SK-N-DZ (cell line): ENCODE results near the gene CREB5.

ENCODE experiments used
- DNase-seq: peaks from one replicate; pipeline ENCODE4 v3.0.0-alpha.2; 2015; ENCODE audit warnings: low spot score

The CREB5 gene

DNA sequence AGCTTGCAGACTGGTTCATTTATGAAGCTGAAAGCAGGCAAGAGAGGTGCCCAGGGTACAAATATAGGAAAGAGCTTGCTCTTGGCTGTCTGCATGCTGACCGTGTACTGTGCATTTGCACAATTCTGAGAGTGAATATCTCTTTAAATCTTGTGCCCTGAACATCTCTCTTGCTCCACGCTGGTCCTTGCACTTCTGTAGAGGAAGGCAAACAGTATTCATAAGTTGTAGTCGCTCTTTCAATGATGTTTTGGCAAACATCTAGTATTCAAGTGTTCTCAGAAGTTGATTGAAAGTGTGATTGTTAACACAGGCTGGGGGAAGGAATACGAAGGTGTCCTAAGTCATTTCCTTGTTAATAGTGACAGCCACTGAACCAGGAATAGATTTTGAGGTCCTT lies 332.6 kb downstream of the CREB5 start:
- no peak for DNase-seq

DNA sequence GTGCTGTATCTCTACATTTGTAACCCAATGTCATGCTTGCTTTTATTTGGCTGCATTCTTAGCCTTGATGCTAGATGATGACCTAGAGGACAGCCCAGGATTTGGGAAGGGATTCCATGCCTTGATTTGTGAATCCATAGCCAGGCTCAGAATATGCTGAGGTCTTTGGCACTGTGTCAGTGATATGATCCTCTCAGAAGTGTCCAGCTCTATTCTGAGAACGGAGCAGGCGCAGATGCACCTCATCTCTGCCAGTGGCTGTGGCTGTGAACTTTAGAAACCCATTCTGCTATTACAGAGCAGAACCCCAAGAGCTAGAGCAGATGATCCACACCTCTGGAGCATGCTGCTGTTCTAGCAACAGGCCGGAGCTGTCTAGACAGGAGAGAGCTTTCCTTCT lies 333.0 kb downstream of the CREB5 start:
- no peak for DNase-seq

GRCh38 chr7:28747404-28747803 lies 335.1 kb downstream of the CREB5 start:
- DNase-seq, result no peak

GRCh38 chr7:28747854-28748253 lies 335.5 kb downstream of the CREB5 start:
- peak; percentile 15 for DNase-seq

DNA sequence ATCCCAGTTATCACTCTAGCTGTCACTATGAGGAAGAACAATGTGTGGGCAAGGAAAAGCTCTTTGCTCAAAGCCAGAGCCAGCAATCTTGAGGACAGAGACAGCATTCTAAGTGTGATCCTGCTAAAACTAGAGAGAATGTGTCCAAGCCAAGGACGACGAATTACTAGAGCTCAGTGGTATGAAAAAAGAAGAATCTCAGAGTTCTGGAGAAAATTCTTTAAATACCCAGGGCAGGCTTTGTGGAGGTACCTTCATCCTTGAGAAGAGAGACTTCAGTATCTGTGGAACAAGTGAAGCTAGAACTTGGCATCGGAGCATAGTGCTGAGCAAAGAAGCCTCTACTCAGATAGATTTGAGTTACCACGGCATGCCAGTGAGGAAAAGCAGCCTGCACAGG lies 336.0 kb downstream of the CREB5 start:
- DNase-seq, result no peak

GRCh38 chr7:28748933-28749584 lies 336.7 kb downstream of the CREB5 start:
- DNase-seq, result no peak

DNA sequence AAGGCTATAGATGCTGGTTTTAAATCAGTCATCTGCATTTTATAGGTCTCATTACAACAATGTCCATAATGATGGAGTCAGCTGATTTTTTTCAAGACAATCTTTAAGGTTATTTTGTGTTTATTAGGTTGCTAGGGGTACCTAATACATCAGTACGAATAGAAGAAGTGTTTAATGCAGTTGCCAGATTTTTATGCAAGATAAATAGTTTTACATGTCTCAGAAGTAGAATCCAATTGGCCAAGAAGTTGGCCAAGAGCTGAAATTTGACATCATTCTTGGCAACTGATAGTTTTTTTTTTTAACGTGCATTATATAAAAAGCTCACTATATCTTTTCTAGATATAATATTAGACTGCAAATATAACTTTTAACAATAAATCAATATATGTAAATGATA lies 337.3 kb downstream of the CREB5 start:
- no peak for DNase-seq

DNA sequence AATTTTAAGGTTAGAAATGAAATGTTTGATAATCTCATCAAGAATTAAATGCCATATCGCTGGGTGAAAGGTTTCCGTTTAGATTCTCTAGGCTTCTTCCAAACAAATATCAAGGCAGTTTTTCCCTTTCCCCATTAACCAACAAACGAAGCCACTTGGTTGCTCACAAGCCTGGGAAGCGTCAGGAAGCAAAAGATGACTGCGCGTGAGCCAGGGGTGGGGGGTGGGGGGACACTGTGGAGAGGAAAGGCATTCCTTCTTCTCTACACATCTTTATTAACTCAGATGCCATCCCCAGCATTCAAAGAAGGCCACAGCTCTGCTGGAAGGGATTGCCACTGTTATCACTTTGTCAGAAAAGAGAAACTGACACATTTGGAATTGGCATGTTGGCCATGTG lies 338.7 kb downstream of the CREB5 start:
- DNase-seq, result no peak

DNA sequence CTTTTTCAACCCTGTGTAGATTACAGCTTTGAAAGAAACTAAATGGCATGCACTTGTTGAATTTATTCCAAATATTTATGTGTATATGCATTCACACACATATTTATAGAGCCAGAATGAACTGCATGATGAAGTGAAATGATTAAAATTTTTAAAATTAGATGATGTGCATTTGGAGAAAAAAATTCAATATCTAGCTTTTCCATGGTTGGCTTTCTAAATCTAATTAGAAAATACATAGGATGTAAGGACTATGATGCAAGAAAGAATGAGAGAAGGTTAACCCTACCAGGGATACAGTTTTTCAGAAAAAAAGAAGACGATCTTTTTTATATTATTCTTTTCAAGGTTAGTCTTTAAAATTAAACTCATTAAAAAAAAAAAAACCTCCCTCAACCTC lies 341.3 kb downstream of the CREB5 start:
- no peak for DNase-seq

DNA sequence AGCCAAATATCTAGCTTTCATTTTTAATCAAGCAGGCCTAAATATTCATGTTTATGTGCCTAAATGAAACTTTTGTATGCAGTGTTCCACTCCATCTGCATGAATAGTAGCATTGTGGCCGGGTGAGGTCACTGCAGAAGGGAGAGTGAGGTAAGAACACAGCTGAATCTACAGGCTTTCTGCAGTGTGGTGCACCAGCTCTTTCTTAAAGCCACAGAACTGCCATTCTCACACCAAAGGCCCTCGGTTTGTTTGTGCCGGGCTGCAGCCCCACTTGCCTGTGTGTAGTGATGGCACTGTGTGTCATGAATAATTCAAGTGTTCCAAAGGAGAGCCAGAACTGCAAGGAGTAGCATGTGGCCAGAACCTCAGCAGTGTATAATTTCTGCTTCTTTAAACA lies 341.7 kb downstream of the CREB5 start:
- DNase-seq, result no peak

DNA sequence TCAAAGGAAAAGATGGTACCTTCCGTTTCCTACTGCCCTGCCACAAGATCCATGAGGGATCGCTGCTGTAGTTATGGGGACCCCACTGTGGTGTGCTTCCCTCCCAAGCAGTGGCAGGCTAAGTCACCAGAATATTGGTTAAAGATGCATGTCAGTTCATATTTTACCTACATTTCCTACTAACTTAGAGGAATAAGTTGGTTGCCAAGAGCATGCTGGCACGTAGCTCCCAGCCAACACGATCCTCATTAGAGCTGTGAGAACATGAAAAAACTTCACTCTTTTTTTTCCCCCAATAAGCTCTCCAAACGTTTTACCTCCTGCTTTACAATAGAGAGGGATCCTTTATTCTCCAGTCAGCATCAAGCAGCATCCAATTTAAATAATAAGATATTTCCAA lies 342.1 kb downstream of the CREB5 start:
- DNase-seq, result no peak

DNA sequence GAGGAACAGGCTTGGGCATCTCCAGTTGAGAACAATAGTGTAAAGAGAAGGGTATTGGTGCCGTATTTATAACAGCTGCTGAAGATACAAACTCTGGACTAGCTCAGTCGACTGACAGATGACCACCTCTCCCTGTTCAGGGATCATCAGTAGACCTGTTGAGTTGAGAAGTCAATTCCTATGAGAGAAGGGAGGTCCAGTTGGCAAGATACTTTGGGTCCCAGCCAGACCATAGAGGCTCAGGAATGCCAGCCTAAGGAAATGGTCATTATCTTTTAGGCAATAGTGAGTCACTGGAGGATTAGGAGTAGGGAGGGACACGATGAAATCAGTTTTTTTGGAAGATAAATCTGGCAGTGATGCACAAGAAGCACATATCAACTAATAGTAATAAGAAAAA lies 342.9 kb downstream of the CREB5 start:
- DNase-seq, result no peak

DNA sequence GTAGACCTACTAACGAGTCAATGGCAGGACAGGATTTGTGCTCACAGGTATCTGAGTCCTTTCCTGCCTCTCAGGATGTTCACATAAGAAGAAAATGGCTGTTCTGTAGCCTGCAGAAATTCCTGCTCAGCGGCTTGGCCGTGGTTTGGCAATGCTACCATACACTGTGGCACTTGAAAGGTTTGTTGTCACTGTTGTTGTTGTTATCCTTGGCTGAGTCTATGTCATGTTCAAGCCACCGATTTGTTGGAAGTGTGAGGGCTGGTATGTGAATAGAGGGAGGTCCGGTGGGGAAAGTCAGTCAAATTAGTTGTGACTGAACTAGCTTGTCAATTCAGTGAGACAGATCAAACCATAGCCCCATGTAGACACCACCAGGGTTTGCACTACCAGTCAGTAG lies 345.9 kb downstream of the CREB5 start:
- DNase-seq, result no peak

DNA sequence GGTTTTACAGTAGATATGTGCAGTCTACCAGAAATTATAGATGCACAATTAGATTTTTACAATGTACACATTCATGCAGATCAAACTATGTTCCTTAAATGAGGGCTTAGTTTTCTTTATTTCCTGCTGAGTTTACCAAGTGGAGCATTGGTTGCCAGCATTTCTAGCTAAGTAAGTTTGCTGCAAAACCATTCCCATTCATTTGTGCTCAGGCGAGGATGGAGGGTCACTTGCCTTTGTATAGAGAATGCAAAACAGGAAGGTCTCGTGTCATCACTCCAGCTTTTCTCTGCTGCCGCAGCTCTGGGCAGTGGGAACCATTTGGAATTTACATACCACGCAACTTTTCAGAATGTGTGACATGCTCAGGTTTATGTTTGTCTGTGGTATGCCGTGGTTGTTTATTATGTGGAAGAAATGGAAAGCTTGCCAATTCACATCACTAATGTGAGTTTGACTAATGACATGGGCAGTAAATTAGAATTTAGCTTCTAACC lies 347.2 kb downstream of the CREB5 start:
- DNase-seq, result no peak

GRCh38 chr7:28761505-28761904 lies 349.2 kb downstream of the CREB5 start:
- DNase-seq, result no peak

DNA sequence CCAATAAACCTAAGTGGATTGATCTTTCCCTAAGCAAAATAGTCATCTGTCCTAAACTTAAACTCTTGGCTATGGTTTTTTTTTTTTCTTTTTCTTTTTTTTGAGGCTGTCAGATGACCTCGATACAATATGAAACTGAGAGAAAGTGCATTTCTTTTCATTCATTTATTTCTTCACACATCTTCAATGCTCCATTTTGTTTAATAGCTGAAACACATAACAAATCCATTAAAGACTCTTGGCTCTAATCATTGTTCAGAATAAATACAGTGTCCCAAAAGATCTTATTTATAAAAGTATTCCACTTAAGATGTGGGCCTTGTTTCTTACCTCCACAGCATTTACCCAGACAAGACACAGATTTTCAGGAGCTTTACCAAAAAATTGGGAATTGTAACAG lies 350.3 kb downstream of the CREB5 start:
- DNase-seq, result no peak

DNA sequence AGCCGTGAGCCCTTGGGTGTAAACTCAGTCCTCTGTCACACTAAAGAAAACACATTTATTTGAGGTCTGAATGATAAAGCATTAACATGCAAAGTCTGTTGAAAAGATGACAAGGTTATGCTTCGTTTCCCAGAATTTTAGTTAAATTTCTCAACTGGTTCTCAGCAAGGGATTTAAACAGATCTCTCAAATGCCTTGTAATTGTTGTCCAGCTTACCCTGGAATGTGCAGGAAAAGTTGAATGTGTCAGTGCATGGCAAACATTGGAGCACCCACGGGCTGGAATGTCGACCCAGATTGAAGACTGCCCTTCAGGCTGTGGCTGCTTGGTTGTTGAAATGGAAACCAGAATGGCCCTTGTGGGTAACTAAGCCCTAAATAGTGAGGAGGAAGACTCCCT lies 354.0 kb downstream of the CREB5 start:
- no peak for DNase-seq

- no peak for DNase-seq
Measured at GRCh38 chr7:28767356-28767755, 355.0 kb downstream of the CREB5 start.

DNA sequence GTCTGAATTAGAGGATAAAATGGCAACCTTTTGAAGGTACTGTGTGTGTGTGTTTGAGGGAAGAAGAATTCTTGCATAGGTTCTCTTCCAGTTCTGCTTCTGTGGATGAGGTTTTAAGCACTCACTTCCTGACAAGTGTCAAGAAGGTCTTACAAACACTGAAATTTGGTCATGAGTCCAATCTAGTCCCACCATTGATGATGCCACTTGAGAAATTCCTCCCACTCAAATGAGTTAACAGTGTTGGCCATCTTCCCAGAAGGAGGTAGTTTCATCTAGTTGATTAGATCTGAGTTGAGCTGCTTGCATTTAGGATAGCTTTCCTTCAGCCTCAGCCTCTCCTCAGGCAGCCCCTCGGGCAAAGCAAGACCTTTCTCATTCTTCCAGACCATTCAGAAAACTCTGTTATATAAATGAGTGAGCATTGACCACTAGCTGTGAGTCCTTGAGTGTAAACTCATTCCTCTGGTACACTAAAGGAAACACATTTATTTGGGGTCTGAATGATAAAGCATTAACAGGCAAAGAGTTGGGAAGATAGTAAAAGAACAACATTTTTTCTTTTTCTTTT lies 356.3 kb downstream of the CREB5 start:
- no peak for DNase-seq

DNA sequence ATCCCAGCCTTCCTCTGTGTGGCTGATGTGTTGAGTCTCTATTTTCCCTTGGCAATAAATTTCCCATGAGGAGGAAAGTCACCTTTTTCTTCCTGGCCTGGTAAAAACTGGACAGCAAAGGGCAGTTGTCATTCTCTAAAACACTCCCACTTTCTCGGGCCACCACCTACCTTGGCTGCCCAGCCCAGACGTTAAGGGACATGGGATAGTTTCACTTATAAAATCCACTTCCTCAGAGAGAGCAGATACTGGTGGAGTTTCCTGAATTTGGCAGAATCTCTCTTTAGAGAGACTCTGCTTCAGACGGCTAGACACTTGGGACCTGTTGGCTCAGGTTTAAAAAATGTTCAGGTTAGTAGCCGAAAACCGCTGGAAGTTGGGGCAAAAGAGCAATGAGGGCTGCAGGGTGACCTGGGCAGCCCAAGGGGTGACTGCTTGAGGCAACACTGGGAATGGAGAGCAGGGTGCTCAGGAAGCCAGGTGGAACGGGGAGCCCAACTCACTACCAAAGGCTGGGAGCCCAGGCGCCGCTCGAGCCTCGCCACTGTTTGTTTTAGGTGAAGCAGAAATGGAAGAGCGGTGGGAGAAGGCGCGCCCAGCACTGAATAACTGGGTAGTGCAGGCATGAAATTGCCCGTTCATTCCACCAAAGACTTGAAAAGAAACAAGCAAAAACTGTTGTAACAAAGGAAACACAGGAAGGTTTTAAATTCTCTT lies 359.7 kb downstream of the CREB5 start:
- no peak for DNase-seq

- no peak for DNase-seq
Measured at GRCh38 chr7:28773423-28774145, 361.3 kb downstream of the CREB5 start.

- DNase-seq, result no peak
Measured at GRCh38 chr7:28774261-28774988, 362.1 kb downstream of the CREB5 start.
